OCI-LY3 (cell line): ENCODE data around the gene TRIM15.

ENCODE experiments used
- H2AFZ ChIP-seq: fragments of 200-600, 300-600 bp; shearing (Covaris generic); 2 replicates; pipeline ENCODE4 v1.6.0; 2014; ENCODE audit warnings: antibody characterized with exemption, low read depth, low read length
- H3K27ac ChIP-seq: fragments of 200-600, 300-600 bp; sonication (generic); 2 replicates; pipeline ENCODE4 v1.5.1; 2014; ENCODE audit warnings: mild to moderate bottlenecking, low read length, moderate library complexity, mixed read lengths
- H3K27me3 ChIP-seq: fragments of 200-600, 300-600 bp; sonication (generic); 2 replicates; pipeline ENCODE4 v1.6.1; 2014; ENCODE audit warnings: low read depth, low read length, mixed read lengths
- H3K36me3 ChIP-seq: fragments of 200-600, 300-600 bp; sonication (generic); replicated peaks from 2 replicates; pipeline ENCODE3; 2014; ENCODE audit warnings: low read depth, low read length, mixed read lengths
- H3K4me1 ChIP-seq: fragments of 300-600, 200-600 bp; sonication (generic); 2 replicates; pipeline ENCODE4 v1.6.1; 2014; ENCODE audit warnings: low read length, mixed read lengths
- H3K4me2 ChIP-seq: fragments of 200-600, 300-600 bp; sonication (generic); 2 replicates; pipeline ENCODE4 v1.6.1; 2014; ENCODE audit warnings: low read length, mixed read lengths
- H3K4me3 ChIP-seq: fragments of 300-600, 200-600 bp; sonication (generic); 2 replicates; pipeline ENCODE4 v1.5.1; 2014; ENCODE audit warnings: antibody characterized with exemption, mild to moderate bottlenecking, low read length, moderate library complexity
- H3K79me2 ChIP-seq: fragments of 300-600, 200-600 bp; shearing (Covaris generic); 2 replicates; pipeline ENCODE4 v1.6.1; 2014; ENCODE audit warnings: mild to moderate bottlenecking, low read length, mixed read lengths
- H3K9ac ChIP-seq: fragments of 300-600, 200-600 bp; shearing (Covaris generic); 2 replicates; pipeline ENCODE4 v1.6.0; 2014; ENCODE audit warnings: mild to moderate bottlenecking, low read length, moderate library complexity
- H3K9me3 ChIP-seq: fragments of 200-600, 300-600 bp; shearing (Covaris generic); 2 replicates; pipeline ENCODE4 v1.6.1; 2014; ENCODE audit warnings: low read length, mixed read lengths; ENCODE audit not compliant: insufficient read depth
- H4K20me1 ChIP-seq: fragments of 200-600, 300-600 bp; sonication (generic); 2 replicates; pipeline ENCODE4 v1.6.1; 2016; ENCODE audit warnings: low read length, mixed read lengths; ENCODE audit not compliant: insufficient read depth
- EZH2phosphoT487 ChIP-seq: fragments of 200-600 bp; shearing (Covaris generic); IDR thresholded peaks from 2 replicates; pipeline ENCODE4 v1.6.1; 2018; ENCODE audit warnings: antibody characterized with exemption, mixed run types, low read depth
- TF ChIP-seq, protein P1 (sequence below): fragments of 200-600, 300-600 bp; sonication (generic); IDR thresholded peaks from 2 replicates; pipeline ENCODE4 v1.5.1; 2014; ENCODE audit warnings: antibody characterized with exemption, low read length, low read depth

Gene TRIM15

DNA sequence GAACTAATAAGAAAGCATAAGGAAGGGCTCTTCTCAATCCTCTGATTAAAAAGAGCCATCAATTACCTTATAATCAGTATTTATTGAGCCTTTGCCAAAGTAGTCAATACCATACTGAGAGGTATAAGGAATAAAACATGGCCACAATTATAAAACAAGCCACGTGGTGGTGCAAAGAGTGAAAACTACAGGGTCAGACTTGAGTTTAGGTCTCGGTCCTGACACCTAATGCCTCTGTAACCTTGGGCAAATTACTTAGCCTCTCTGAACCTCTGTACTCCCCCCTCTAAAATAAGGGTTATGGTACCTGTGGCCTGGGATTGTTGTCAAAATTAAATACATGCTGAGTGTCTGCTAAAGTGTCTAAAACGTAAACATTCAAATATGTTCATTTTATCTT is 14.1 kb upstream of the TRIM15 start:
- no peaks in the 10 kb centered on the region for H4K20me1 ChIP-seq
- no peaks in the 10 kb centered on the region for H3K36me3 ChIP-seq
- H3K9me3 ChIP-seq, result no peaks in the 10 kb centered on the region
- H2AFZ ChIP-seq, result no peak overlapping the region
- H3K4me1 ChIP-seq, result peaks cover 10% of the 10 kb centered on the region
- H3K9ac ChIP-seq, result no peak overlapping the region
- H3K79me2 ChIP-seq, result no peaks in the 10 kb centered on the region
- no peak for TF ChIP-seq EZH2phosphoT487
- TF ChIP-seq, protein P1, sequence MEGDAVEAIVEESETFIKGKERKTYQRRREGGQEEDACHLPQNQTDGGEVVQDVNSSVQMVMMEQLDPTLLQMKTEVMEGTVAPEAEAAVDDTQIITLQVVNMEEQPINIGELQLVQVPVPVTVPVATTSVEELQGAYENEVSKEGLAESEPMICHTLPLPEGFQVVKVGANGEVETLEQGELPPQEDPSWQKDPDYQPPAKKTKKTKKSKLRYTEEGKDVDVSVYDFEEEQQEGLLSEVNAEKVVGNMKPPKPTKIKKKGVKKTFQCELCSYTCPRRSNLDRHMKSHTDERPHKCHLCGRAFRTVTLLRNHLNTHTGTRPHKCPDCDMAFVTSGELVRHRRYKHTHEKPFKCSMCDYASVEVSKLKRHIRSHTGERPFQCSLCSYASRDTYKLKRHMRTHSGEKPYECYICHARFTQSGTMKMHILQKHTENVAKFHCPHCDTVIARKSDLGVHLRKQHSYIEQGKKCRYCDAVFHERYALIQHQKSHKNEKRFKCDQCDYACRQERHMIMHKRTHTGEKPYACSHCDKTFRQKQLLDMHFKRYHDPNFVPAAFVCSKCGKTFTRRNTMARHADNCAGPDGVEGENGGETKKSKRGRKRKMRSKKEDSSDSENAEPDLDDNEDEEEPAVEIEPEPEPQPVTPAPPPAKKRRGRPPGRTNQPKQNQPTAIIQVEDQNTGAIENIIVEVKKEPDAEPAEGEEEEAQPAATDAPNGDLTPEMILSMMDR, result no peak
- H3K27ac ChIP-seq, result no peak overlapping the region
- H3K4me3 ChIP-seq, result no peak overlapping the region
- H3K4me2 ChIP-seq, result no peak overlapping the region
- 0 out of 2 replicates have a peak, but pooled peaks cover 3% of the 10 kb centered on the region for H3K27me3 ChIP-seq

DNA sequence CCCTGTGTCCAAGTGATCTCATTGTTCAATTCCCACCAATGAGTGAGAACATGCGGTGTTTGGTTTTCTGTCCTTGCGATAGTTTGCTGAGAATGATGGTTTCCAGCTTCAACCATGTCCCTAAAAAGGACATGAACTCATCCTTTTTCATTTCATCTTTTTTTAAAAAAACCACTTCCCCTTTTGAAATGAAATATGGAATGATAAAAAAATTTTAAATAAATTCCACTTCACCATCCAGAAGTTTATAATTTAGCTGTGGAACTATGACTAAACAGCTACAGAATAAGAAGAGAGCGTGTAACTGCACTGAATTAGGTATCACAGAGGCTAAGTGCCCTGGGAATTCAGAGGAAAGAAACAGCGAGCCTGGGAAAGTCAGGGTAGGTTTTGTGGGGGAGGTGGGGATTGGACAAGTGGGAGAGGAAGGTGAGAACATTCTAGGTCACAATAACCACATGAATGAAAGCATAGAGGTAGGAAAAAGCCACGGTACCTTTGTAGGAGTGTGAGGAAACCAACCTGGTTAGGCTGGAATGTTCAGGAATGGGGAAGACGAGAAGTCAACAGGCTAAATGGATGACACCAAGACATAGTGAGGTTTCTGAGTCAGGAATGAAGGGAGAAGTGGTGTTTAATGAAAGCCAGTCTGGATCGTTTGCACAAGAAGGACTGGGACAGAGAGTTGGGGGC is 13.3 kb upstream of the TRIM15 start:
- no peaks in the 10 kb centered on the region for H3K9me3 ChIP-seq
- H3K4me1 ChIP-seq, result peaks cover 10% of the 10 kb centered on the region
- H4K20me1 ChIP-seq, result no peaks in the 10 kb centered on the region
- no peak overlapping the region for H3K4me3 ChIP-seq
- no peaks in the 10 kb centered on the region for H3K27me3 ChIP-seq
- H3K36me3 ChIP-seq, result no peaks in the 10 kb centered on the region
- H3K4me2 ChIP-seq, result no peak overlapping the region
- no peaks in the 10 kb centered on the region for H3K79me2 ChIP-seq
- TF ChIP-seq, protein P1, result no peak
- TF ChIP-seq EZH2phosphoT487, result no peak
- H2AFZ ChIP-seq, result no peak overlapping the region
- H3K9ac ChIP-seq, result no peak overlapping the region
- no peak overlapping the region for H3K27ac ChIP-seq

DNA sequence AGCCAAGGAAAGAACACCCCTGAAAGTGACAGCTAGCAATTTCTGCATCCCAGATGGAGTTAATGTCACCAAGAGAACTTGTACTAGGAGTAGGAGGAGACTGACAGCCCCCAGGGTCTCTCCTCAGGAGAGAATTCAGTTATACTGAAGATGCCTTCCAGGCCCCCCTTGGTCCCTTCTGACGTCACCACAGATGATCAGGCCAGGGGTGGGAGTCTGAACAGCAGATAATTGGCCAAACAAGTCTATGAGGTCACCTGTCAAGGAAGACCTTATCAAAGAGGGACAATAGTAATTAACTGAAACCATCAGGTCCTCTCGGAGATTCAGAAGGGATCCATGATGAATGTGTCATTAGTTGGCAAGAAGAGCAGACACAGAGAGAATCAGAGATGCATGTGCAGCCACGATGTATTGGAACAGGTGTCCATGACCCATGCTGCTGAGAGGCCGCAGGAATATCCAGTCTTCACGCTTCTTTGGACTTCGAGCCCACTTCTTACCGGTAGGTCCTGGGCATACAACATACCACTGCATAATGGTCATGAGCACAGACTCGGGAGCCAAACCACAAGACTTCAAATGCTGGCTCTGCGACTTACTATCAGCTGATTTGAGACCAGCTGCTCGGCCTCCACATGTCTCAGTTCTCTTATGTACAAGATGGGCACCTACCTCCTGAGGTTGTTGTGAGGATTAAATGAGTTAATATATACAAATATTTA is 12.5 kb upstream of the TRIM15 start:
- Histone ChIP-seq H3K27me3 (no peaks in the 10 kb centered on the region), H3K4me2 (no peak overlapping the region)

DNA sequence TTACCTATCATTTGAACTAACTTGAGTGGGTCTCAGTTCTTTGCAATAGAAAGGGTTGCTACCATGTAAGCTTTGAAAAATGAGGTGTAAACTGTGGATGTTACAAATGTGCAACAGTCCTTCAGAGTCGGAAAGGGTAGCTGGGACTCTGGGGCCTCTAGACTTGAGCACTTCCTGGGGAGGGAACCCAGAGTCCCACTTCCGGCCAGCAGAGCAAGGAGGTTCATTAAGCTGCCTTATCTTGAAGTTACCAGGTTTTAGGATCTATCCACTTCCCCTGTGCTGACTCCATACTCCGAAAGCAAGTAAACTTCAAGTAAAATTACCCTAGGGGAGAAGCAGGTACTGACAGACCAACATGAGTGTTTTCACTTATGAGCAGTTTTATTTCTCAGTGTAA is 11.8 kb upstream of the TRIM15 start:
- Histone ChIP-seq H3K36me3 (no peaks in the 10 kb centered on the region), H4K20me1 (no peaks in the 10 kb centered on the region), H3K27ac (no peak overlapping the region), H3K4me3 (no peak overlapping the region), H3K9ac (no peak overlapping the region), H3K79me2 (no peaks in the 10 kb centered on the region), H2AFZ (no peak overlapping the region), H3K4me2 (no peak overlapping the region), H3K4me1 (peaks cover 16% of the 10 kb centered on the region), H3K27me3 (no peaks in the 10 kb centered on the region), H3K9me3 (no peaks in the 10 kb centered on the region)
- TF ChIP-seq, protein P1, result no peak
- no peak for TF ChIP-seq EZH2phosphoT487

More for the DNA sequence above, 12.5 kb upstream of the TRIM15 start:
- H3K9me3 ChIP-seq, result no peaks in the 10 kb centered on the region
- no peak overlapping the region for H3K27ac ChIP-seq
- no peak overlapping the region for H3K4me3 ChIP-seq
- peaks cover 10% of the 10 kb centered on the region for H3K4me1 ChIP-seq
- no peaks in the 10 kb centered on the region for H3K36me3 ChIP-seq
- H3K9ac ChIP-seq, result no peak overlapping the region
- H3K79me2 ChIP-seq, result no peaks in the 10 kb centered on the region
- no peak overlapping the region for H2AFZ ChIP-seq
- TF ChIP-seq, protein P1, result no peak
- no peak for TF ChIP-seq EZH2phosphoT487
- H4K20me1 ChIP-seq, result no peaks in the 10 kb centered on the region
